ENCODE results near the gene BOD1. TPM values are rescaled to one million over a fixed set of nuclear protein-coding genes. Genes with fewer than 3 reads are reported as not detected.

The BOD1 gene
- total RNA-seq, 4 donors from 2014 or later: 101 to 157 (median 117) TPM

- Histone ChIP-seq H3K4me1 (peaks cover 18 to 21% of the 10 kb centered on the region in 2 donors), H3K27me3 (no peaks in the 10 kb centered on the region), H3K27ac (no peak overlapping the region), H3K36me3 (no peaks in the 10 kb centered on the region), H3K4me3 (no peak overlapping the region), H3K9me3 (no peaks in the 10 kb centered on the region)
- intact Hi-C loops (cut with DNase I; ENCODE audit: low total_unique reads) (no loop called here), in situ Hi-C loops (cut with MboI; ENCODE audit: low sequenced_read_pairs in 4 of 4) (loop anchor here (5.0 to 25.0 kb wide), 3 partner anchors 348 to 688 kb away; no protein-coding TSS in a partner anchor)
- ATAC-seq: no peak
- DNase-seq: no peak
- TF ChIP-seq CTCF (IDR thresholded peaks at IDR 0.05 in 4 of 5, conservative IDR thresholded peaks at IDR 0.05 in 1 of 5) (no peak), POLR2A (IDR thresholded peaks at IDR 0.05) (no peak)
Observed at GRCh38 chr5:173624282-173624681, 7.8 kb upstream of the BOD1 start.

DNA sequence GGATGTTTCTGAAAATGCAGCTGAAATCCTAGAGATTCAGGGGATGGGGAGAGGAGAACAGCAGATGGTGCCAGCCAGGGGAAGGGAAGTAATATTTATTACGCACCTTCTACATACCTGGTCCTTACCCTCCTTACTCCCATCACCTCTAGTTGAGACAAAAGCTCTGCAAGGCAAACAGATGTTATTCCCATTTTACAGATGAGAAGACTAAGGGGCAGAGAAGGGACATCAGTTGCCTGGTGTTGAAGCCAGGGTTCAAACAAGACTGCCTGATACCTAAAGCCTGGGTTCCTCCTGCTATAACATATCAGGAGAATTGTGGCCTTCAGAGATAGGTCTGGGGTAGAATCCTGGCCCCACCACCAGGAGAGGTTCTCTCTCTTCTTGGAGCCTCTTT lies 7.3 kb upstream of the BOD1 start:
- TF ChIP-seq POLR2A (IDR thresholded peaks at IDR 0.05): no peak
- no peak for TF ChIP-seq CTCF (IDR thresholded peaks at IDR 0.05 in 4 of 5, conservative IDR thresholded peaks at IDR 0.05 in 1 of 5)
- in situ Hi-C loops (cut with MboI; ENCODE audit: low sequenced_read_pairs in 4 of 4): loop anchor here (5.0 to 25.0 kb wide), 3 partner anchors 349 to 689 kb away; no protein-coding TSS in a partner anchor
- DNase-seq: no peak

DNA sequence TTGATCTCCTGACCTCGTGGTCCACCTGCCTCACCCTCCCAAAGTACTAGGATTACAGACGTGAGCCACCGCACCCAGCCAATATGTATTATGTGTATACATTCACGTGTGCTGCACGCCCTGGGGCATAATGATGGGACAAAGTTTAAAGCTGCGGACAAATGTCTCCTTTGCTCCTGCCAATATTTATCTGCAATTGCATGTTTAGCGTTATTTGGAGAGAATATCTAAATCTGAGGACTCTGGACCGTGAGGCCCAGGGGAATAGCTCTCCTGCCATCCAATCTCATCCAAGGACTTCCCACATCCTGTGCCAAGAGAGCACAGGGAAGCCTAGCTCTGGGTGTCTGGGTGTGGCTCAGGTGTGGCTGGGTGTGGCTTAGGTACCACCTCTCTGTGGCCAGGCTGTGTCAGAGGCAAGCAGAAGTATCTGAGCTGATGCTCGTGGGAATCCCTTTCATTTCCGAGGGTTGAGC lies 6.9 kb upstream of the BOD1 start:
- Histone ChIP-seq H3K9me3 (no peaks in the 10 kb centered on the region), H3K36me3 (no peaks in the 10 kb centered on the region), H3K4me1 (peaks cover 18 to 24% of the 10 kb centered on the region in 2 donors), H3K27ac (no peak overlapping the region), H3K4me3 (no peak overlapping the region), H3K27me3 (no peaks in the 10 kb centered on the region)
- ATAC-seq (no peak), DNase-seq (no peak)
- TF ChIP-seq CTCF (IDR thresholded peaks at IDR 0.05 in 4 of 5, conservative IDR thresholded peaks at IDR 0.05 in 1 of 5): no peak
- TF ChIP-seq POLR2A (IDR thresholded peaks at IDR 0.05): no peak
- in situ Hi-C loops (cut with MboI; ENCODE audit: low sequenced_read_pairs in 4 of 4) (loop anchor here (5.0 to 25.0 kb wide), 3 partner anchors 349 to 689 kb away; no protein-coding TSS in a partner anchor), intact Hi-C loops (cut with DNase I; ENCODE audit: low total_unique reads) (no loop called here)

More for the DNA sequence above, 7.3 kb upstream of the BOD1 start:
- no peak overlapping the region for H3K27ac ChIP-seq
- H3K4me1 ChIP-seq: peaks cover 18 to 24% of the 10 kb centered on the region in 2 donors
- no peak for ATAC-seq
- intact Hi-C loops (cut with DNase I; ENCODE audit: low total_unique reads): no loop called here
- no peak overlapping the region for H3K4me3 ChIP-seq
- H3K36me3 ChIP-seq: no peaks in the 10 kb centered on the region
- no peaks in the 10 kb centered on the region for H3K9me3 ChIP-seq
- no peaks in the 10 kb centered on the region for H3K27me3 ChIP-seq

DNA sequence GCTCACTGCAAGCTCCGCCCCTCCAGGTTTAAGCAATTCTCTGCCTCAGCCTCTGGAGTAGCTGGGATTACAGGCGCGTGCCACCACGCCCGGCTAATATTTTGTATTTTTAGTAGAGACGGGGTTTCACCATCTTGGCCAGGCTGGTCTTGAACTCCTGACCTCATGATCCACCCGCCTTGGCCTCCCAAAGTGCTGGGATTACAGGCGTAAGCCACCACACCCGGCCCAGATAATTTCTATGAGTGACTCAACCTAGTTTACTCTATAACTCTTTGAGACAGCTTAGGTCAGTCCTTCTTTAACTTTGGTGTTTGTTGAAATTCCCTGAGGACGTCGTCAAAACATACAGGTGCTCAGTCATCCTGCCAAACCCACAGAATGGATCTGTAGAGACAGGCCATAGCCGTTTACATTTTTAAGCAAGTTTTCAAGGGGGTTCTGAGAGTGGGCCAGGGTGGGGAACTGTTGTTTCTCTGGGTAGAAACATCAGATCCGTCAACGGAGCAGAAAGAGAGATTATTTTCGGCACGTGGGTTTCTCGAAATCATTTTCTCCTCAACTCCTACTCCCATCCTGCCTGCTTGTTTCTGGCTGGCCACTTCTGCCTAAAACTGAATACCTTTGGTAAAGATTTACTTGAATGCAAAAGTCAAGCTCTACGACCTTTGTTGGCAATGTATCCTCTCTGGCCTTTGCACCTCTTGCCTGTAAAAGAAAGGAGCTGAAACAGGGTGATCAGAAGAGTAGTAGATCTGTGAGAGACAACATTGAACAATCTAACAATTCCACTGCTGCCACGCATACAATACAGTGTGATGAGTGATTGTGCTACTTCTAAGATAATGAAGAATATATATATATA lies 6.0 kb upstream of the BOD1 start:
- Histone ChIP-seq H3K9me3 (no peaks in the 10 kb centered on the region), H3K36me3 (no peaks in the 10 kb centered on the region), H3K4me1 (peaks cover 12 to 20% of the 10 kb centered on the region in 2 donors), H3K4me3 (no peak overlapping the region), H3K27me3 (no peaks in the 10 kb centered on the region), H3K27ac (no peak overlapping the region)
- ATAC-seq (no peak), DNase-seq (no peak)
- TF ChIP-seq CTCF (IDR thresholded peaks at IDR 0.05 in 4 of 5, conservative IDR thresholded peaks at IDR 0.05 in 1 of 5) (no peak), POLR2A (IDR thresholded peaks at IDR 0.05) (no peak)
- in situ Hi-C loops (cut with MboI; ENCODE audit: low sequenced_read_pairs in 4 of 4) (loop anchor here (5.0 to 25.0 kb wide), 3 partner anchors 350 to 690 kb away; no protein-coding TSS in a partner anchor), intact Hi-C loops (cut with DNase I; ENCODE audit: low total_unique reads) (no loop called here)
